ENCODE data around the gene ARL9. TPM values are rescaled to one million over a fixed set of nuclear protein-coding genes. Genes with fewer than 3 reads are reported as not detected.

The ARL9 gene
- total and polyA plus RNA-seq, 2 experiments from 2014 or later: 0.85 TPM; not detected in 1

GRCh38 chr4:56469489-56470210 lies 35.9 kb upstream of the ARL9 start:
- Histone ChIP-seq H3K9me2 (replicated peaks; ENCODE audit: insufficient read depth) (no peaks in the 10 kb centered on the region), H3K36me3 (replicated peaks; ENCODE audit: insufficient read depth, low read depth) (no peaks in the 10 kb centered on the region), H3K27ac (no peak overlapping the region), H2AFZ (no peak overlapping the region), H3K27me3 (no peaks in the 10 kb centered on the region), H3K9me3 (ENCODE audit: low read depth) (no peaks in the 10 kb centered on the region), H3K4me2 (peak overlapping the region; percentile 89), H3K4me3 (peak overlapping the region; percentile 66), H3K4me1 (ENCODE audit: insufficient read depth) (peaks cover 28% of the 10 kb centered on the region), H3K79me2 (peaks cover 68% of the 10 kb centered on the region), H4K20me1 (ENCODE audit: insufficient read depth, poor library complexity, severe bottlenecking) (peaks cover 21% of the 10 kb centered on the region)
- 87% methylated on average over 6 of the region's 6 CpGs for WGBS (ENCODE audit: low lambda C conversion rate, missing lambda C conversion rate)
- no peak for DNase-seq (ENCODE audit: low spot score)
- TF ChIP-seq EZH2 (IDR thresholded peaks at IDR 0.05; ENCODE audit: borderline replicate concordance) (no peak), EZH2phosphoT487 (IDR thresholded peaks at IDR 0.05; ENCODE audit: low read depth, severe bottlenecking, unreplicated experiment) (no peak), CTCF (IDR thresholded peaks at IDR 0.05; ENCODE audit: poor library complexity) (no peak)

GRCh38 chr4:56475917-56476316 lies 29.7 kb upstream of the ARL9 start:
- Histone ChIP-seq H3K27ac (no peak overlapping the region), H4K20me1 (ENCODE audit: insufficient read depth, poor library complexity, severe bottlenecking) (no peaks in the 10 kb centered on the region), H3K79me2 (peaks cover 16% of the 10 kb centered on the region), H3K9me3 (ENCODE audit: low read depth) (no peaks in the 10 kb centered on the region), H2AFZ (no peak overlapping the region), H3K9me2 (replicated peaks; ENCODE audit: insufficient read depth) (no peaks in the 10 kb centered on the region), H3K4me3 (no peak overlapping the region), H3K36me3 (replicated peaks; ENCODE audit: insufficient read depth, low read depth) (no peaks in the 10 kb centered on the region), H3K4me2 (no peak overlapping the region), H3K4me1 (ENCODE audit: insufficient read depth) (no peaks in the 10 kb centered on the region), H3K27me3 (no peaks in the 10 kb centered on the region)
- WGBS (ENCODE audit: low lambda C conversion rate, missing lambda C conversion rate): 98% methylated on average over 2 of the region's 2 CpGs
- no peak for TF ChIP-seq CTCF (IDR thresholded peaks at IDR 0.05; ENCODE audit: poor library complexity)
- TF ChIP-seq EZH2 (IDR thresholded peaks at IDR 0.05; ENCODE audit: borderline replicate concordance): no peak
- TF ChIP-seq EZH2phosphoT487 (IDR thresholded peaks at IDR 0.05; ENCODE audit: low read depth, severe bottlenecking, unreplicated experiment): no peak
- DNase-seq (ENCODE audit: low spot score): no peak

- Histone ChIP-seq H4K20me1 (ENCODE audit: insufficient read depth, poor library complexity, severe bottlenecking) (no peaks in the 10 kb centered on the region), H3K4me2 (no peak overlapping the region), H3K9me2 (replicated peaks; ENCODE audit: insufficient read depth) (no peaks in the 10 kb centered on the region), H3K4me1 (ENCODE audit: insufficient read depth) (no peaks in the 10 kb centered on the region), H3K9me3 (ENCODE audit: low read depth) (no peaks in the 10 kb centered on the region), H3K27ac (no peak overlapping the region), H3K36me3 (replicated peaks; ENCODE audit: insufficient read depth, low read depth) (no peaks in the 10 kb centered on the region), H3K79me2 (peaks cover 6% of the 10 kb centered on the region), H3K27me3 (no peaks in the 10 kb centered on the region), H3K4me3 (no peak overlapping the region), H2AFZ (no peak overlapping the region)
- TF ChIP-seq EZH2 (IDR thresholded peaks at IDR 0.05; ENCODE audit: borderline replicate concordance): no peak
- 97% methylated on average over 5 of the region's 5 CpGs for WGBS (ENCODE audit: low lambda C conversion rate, missing lambda C conversion rate)
- no peak for DNase-seq (ENCODE audit: low spot score)
Measured at GRCh38 chr4:56477192-56477702, 28.3 kb upstream of the ARL9 start.

GRCh38 chr4:56480691-56481090 lies 24.9 kb upstream of the ARL9 start:
- Histone ChIP-seq H3K4me3 (no peak overlapping the region), H2AFZ (no peak overlapping the region), H3K9me3 (ENCODE audit: low read depth) (no peaks in the 10 kb centered on the region), H3K27ac (no peak overlapping the region), H3K27me3 (no peaks in the 10 kb centered on the region), H3K4me2 (no peak overlapping the region), H3K9me2 (replicated peaks; ENCODE audit: insufficient read depth) (no peaks in the 10 kb centered on the region), H3K4me1 (ENCODE audit: insufficient read depth) (no peaks in the 10 kb centered on the region), H3K79me2 (no peaks in the 10 kb centered on the region), H3K36me3 (replicated peaks; ENCODE audit: insufficient read depth, low read depth) (no peaks in the 10 kb centered on the region), H4K20me1 (ENCODE audit: insufficient read depth, poor library complexity, severe bottlenecking) (no peaks in the 10 kb centered on the region)
- TF ChIP-seq CTCF (IDR thresholded peaks at IDR 0.05; ENCODE audit: poor library complexity): no peak
- TF ChIP-seq EZH2 (IDR thresholded peaks at IDR 0.05; ENCODE audit: borderline replicate concordance): no peak
- no peak for TF ChIP-seq EZH2phosphoT487 (IDR thresholded peaks at IDR 0.05; ENCODE audit: low read depth, severe bottlenecking, unreplicated experiment)
- DNase-seq (ENCODE audit: low spot score): no peak
- 94% methylated on average over 3 of the region's 3 CpGs for WGBS (ENCODE audit: low lambda C conversion rate, missing lambda C conversion rate)
